Coronary artery (tissue), 2 donors: ENCODE measurements around the gene INPP5A.

Experiments
- DNase-seq: peaks from one replicate; pipeline ENCODE4 v3.0.0-alpha.2; 2017; ENCODE audit warnings: low spot score
- H3K27ac ChIP-seq, 2 donors: fragments of 200-600 bp; sonication (generic); one replicate each; pipeline ENCODE4 v1.5.1; 2016 to 2019
- H3K4me3 ChIP-seq: fragments of 200-600 bp; sonication (generic); 2 replicates; pipeline ENCODE4 v1.5.1; 2016; ENCODE audit warnings: mild to moderate bottlenecking, moderate library complexity
- TF ChIP-seq, protein P1 (sequence below): fragments of 200-600 bp; sonication (generic); IDR thresholded peaks from one replicate; pipeline ENCODE4 v1.5.1; 2019; ENCODE audit warnings: antibody characterized with exemption

INPP5A gene

DNA sequence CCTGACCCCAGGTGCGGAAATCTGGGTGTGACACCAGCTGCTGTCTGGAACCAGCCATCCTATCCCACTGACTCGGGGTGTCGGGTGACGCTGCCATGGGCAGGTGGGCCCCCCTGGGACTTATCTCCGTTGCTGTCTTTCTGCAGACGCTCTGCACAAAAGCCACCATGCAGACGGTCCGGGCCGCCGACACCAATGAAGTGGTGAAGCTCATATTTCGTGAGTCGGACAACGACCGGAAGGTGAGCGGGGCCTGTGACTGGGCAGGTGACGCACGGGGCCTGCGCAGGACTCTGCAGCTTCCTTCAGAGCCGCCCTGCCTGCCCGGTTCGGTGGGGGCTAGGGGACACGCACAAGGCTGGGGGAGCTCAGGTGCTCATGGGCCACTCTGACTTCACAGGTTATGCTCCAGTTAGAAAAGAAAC is 211.8 kb downstream of the INPP5A start:
- Histone ChIP-seq H3K4me3 (no peak overlapping the region), H3K27ac (no peak overlapping the region)
- DNase-seq: no peak

GRCh38 chr10:132750936-132751335 is 213.3 kb downstream of the INPP5A start:
- DNase-seq: no peak
- H3K27ac ChIP-seq: no peak overlapping the region
- no peak overlapping the region for H3K4me3 ChIP-seq
- TF ChIP-seq, protein P1, sequence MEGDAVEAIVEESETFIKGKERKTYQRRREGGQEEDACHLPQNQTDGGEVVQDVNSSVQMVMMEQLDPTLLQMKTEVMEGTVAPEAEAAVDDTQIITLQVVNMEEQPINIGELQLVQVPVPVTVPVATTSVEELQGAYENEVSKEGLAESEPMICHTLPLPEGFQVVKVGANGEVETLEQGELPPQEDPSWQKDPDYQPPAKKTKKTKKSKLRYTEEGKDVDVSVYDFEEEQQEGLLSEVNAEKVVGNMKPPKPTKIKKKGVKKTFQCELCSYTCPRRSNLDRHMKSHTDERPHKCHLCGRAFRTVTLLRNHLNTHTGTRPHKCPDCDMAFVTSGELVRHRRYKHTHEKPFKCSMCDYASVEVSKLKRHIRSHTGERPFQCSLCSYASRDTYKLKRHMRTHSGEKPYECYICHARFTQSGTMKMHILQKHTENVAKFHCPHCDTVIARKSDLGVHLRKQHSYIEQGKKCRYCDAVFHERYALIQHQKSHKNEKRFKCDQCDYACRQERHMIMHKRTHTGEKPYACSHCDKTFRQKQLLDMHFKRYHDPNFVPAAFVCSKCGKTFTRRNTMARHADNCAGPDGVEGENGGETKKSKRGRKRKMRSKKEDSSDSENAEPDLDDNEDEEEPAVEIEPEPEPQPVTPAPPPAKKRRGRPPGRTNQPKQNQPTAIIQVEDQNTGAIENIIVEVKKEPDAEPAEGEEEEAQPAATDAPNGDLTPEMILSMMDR: no peak

More for the DNA sequence above, 211.8 kb downstream of the INPP5A start:
- TF ChIP-seq, protein P1: no peak

DNA sequence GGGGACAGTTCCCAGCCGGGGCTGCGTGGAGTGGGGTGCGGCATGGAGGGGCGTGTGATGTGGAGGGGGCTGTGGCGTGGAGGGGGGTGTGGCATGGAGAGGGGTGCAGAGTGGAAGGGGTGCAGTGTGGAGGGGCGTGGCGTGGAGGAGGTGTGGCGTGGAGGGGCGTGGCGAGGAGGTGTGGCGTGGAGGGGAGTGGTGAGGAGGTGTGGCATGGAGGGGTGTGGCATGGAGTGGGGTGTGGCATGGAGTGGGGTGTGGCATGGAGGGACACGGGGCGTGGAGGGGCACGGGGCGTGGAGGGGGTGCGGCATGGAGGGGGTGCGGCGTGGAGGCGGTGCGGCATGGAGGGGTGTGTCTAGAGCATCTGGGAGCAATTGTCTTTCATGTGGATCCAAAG is 214.8 kb downstream of the INPP5A start:
- no peak for DNase-seq
- TF ChIP-seq, protein P1: no peak
- Histone ChIP-seq H3K4me3 (no peak overlapping the region), H3K27ac (no peak overlapping the region)

DNA sequence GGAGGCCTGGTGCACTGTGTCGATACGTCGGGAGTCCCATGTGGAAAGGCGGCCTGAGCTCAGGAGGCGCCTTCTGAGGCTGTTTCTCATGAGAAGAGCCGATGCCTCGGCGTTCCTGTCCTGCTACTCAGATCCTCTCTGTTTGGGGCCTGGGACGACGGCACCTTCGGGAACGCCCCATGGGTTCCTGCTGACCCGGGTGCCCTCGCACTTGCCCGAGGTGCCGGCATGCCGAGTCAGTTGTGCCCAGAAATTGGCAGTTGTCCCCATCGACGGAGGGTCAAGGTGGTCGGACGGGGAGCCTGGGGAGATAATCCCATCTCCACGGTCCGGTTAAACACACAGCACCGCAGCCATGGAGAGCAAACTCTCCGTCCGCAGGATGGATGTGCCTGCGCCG is 215.4 kb downstream of the INPP5A start:
- Histone ChIP-seq H3K27ac (no peak overlapping the region), H3K4me3 (no peak overlapping the region)
- no peak for DNase-seq
- TF ChIP-seq, protein P1: no peak

DNA sequence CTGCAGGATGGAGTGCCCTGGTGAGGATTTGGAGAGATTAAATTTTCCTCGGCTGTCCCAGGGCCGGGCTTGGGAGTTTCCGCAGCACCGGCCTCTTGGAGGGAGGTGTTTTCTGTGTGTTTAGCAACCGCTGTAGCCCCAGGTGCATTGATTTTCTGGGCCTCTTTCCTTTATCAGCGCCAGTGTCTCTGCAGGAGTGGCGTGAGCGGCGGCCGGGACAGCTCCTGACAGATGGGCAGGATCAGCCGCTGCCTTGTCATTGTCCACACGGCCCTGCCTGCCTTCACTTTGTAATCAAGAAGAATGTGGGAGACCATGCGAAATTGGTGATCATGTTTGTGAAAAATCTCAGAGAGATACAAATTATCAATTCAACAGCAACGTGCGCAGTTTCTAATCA is 216.0 kb downstream of the INPP5A start:
- no peak overlapping the region for H3K4me3 ChIP-seq
- TF ChIP-seq, protein P1: no peak
- no peak for DNase-seq
- H3K27ac ChIP-seq: no peak overlapping the region

DNA sequence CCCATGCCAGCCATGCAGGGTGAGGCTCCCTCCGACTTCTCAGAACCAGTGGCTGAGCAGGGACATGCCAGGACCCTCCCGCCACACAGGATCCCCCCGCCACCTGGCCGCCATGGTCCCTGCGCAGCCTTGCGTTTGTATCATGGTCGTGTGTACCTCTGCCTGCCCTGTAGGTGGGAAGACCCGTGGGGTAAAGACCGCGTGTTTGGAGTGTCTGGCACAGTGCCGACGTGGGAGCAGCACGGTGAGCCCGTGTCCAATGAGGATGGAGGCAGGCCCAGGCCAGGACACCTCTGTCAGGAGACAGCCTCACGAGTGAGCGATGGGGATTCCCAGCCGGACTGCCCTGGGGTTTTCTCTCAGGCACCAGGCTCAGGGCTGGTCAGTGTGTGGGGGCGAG is 216.5 kb downstream of the INPP5A start:
- Histone ChIP-seq H3K4me3 (no peak overlapping the region), H3K27ac (no peak overlapping the region)
- no peak for DNase-seq
- TF ChIP-seq, protein P1: no peak

DNA sequence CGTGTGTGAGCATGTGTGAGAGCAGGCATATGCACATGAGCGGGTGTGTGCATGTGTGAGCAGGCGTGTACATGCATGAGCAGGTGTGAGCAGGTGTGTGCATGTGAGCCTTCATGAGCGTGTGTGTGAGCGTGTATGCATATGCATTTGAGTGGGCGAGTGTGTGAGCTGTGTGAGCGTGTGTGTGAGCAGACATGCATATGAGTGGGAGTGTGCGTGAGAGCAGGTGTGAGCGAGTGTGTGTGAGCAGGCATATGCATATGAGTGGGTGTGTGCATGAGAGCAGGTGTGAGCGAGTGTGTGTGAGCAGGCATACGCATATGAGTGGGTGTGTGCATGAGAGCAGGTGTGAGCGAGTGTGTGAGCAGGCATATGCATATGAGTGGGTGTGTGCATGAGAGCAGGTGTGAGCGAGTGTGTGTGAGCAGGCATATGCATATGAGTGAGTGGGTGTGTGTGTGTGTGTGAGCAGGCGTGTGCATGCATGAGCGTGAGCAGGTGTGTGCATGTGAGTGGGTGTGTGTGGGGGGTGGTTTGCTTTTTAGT is 217.7 kb downstream of the INPP5A start:
- H3K4me3 ChIP-seq: no peak overlapping the region
- DNase-seq: no peak
- TF ChIP-seq, protein P1: no peak
- H3K27ac ChIP-seq: no peak overlapping the region
